Suprapubic skin (tissue), 4 donors: Measurements from ENCODE around the gene ALG14. TPM values are rescaled to one million over a fixed set of nuclear protein-coding genes. Genes with fewer than 3 reads are reported as not detected.
A peak's percentile ranks its signal among the peaks of the same experiment; 100 is the strongest.

Experiments
- DNase-seq, 2 donors: peaks; one replicate each; pipeline ENCODE4 v3.0.0-alpha.2; 2019; ENCODE audit warnings: low spot score in 2 of 2
- H3K27ac ChIP-seq: fragments of 200-600 bp; sonication (generic); one replicate; pipeline ENCODE4 v1.5.1; 2019
- H3K27me3 ChIP-seq: fragments of 200-600 bp; sonication (generic); one replicate; pipeline ENCODE4 v1.5.1; 2019
- H3K36me3 ChIP-seq: fragments of 200-600 bp; sonication (generic); one replicate; pipeline ENCODE4 v1.5.1; 2019
- H3K4me1 ChIP-seq: fragments of 200-600 bp; sonication (generic); one replicate; pipeline ENCODE4 v1.5.1; 2019
- H3K4me3 ChIP-seq: fragments of 200-600 bp; sonication (generic); one replicate; pipeline ENCODE4 v1.5.1; 2019; ENCODE audit warnings: mild to moderate bottlenecking
- H3K9me3 ChIP-seq: fragments of 200-600 bp; sonication (generic); one replicate; pipeline ENCODE4 v1.5.1; 2019
- EP300 ChIP-seq: sonication (generic); formaldehyde crosslinking; IDR thresholded peaks from one replicate; pipeline ENCODE4 v1.6.1; 2017; ENCODE audit warnings: antibody characterized with exemption
- POLR2A ChIP-seq, 2 donors: fragments of 450-650 bp; IDR thresholded peaks; one replicate each; pipeline ENCODE4 v1.6.1; 2017; ENCODE audit warnings: antibody characterized with exemption in 2 of 2, mild to moderate bottlenecking in 2 of 2, moderate library complexity in 2 of 2
- POLR2AphosphoS5 ChIP-seq, 3 donors: sonication (generic); formaldehyde crosslinking; IDR thresholded peaks; one replicate each; pipeline ENCODE4 v1.6.1; 2017; ENCODE audit warnings: antibody characterized with exemption in 3 of 3
- WGBS: methylation state at CpG from one replicate; pipeline ENCODE4 v1.1.5; 2018; 5-methylcytosine and 5-hydroxymethylcytosine counted together
- total RNA-seq, 4 donors: library from RNA; depleted of rRNA; stranded (reverse); fragments of >200 nt; gene quantifications; one replicate each; pipeline ENCODE4 v1.1.0, GENCODE V29; 2016
- TF ChIP-seq, protein P1 (sequence below), 2 donors: fragments of 200-600 bp in 1 of 2; fragments of 450-650 bp in 1 of 2; sonication (generic) in 1 of 2; IDR thresholded peaks; one replicate each; pipeline ENCODE4 v1.5.1; 2016 to 2019; ENCODE audit warnings: antibody characterized with exemption in 2 of 2, mild to moderate bottlenecking in 1 of 2, moderate library complexity in 1 of 2

Gene ALG14
- total RNA-seq, 4 donors from 2014 or later: 0.80 to 1.6 (median 1.1) TPM

DNA sequence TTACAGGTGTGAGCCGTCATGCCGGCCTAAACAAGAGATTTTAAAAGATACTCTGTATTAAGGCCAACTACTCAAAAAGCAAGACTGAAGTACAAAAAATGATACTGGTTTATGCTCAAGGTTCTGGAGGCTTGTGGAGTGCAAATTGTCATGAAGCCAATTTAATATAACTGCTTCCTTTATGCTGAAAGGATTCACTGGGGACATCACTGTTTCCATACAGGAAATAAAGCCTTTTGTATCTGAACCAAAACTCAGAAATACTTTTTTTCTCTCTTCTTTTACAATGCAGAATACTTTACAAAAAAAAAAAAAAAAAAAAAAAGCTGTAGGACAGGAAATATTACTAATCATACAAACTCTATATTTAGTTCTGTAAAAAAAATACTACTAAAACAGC, 90.4 kb downstream of the ALG14 start:
- Histone ChIP-seq H3K9me3 (no peaks in the 10 kb centered on the region), H3K4me1 (peaks cover 9% of the 10 kb centered on the region), H3K4me3 (no peak overlapping the region), H3K36me3 (no peaks in the 10 kb centered on the region), H3K27me3 (no peaks in the 10 kb centered on the region), H3K27ac (no peak overlapping the region)
- DNase-seq: no peak
- 46% methylated on average over 2 of the region's 2 CpGs for WGBS
- TF ChIP-seq POLR2AphosphoS5 (IDR thresholded peaks at IDR 0.05) (no peak), EP300 (no peak), POLR2A (IDR thresholded peaks at IDR 0.05) (no peak)
- TF ChIP-seq, protein P1, sequence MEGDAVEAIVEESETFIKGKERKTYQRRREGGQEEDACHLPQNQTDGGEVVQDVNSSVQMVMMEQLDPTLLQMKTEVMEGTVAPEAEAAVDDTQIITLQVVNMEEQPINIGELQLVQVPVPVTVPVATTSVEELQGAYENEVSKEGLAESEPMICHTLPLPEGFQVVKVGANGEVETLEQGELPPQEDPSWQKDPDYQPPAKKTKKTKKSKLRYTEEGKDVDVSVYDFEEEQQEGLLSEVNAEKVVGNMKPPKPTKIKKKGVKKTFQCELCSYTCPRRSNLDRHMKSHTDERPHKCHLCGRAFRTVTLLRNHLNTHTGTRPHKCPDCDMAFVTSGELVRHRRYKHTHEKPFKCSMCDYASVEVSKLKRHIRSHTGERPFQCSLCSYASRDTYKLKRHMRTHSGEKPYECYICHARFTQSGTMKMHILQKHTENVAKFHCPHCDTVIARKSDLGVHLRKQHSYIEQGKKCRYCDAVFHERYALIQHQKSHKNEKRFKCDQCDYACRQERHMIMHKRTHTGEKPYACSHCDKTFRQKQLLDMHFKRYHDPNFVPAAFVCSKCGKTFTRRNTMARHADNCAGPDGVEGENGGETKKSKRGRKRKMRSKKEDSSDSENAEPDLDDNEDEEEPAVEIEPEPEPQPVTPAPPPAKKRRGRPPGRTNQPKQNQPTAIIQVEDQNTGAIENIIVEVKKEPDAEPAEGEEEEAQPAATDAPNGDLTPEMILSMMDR (IDR thresholded peaks at IDR 0.05): no peak

DNA sequence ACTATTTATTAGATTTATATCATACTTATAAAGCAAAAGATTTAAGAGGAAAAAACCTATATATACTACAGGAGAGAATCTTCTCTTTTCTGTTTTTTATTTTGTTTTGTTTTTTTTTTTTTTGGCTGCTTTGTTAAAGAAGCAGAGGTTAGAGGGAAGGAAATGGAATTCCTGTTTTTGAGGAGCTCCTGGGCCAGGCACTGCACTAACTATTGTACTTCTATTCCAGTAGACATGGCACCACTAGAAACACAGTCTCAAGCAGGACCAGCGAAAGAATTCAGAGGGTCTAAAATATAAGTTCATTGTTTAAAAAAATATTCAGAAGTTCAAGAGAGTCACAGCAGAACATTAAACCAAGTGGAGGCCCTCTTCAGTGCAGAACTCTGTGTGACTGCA, 91.2 kb downstream of the ALG14 start:
- 92% methylated on average over 1 of the region's 1 CpG for WGBS
- no peaks in the 10 kb centered on the region for H3K9me3 ChIP-seq
- H3K27me3 ChIP-seq: no peaks in the 10 kb centered on the region
- H3K4me1 ChIP-seq: peaks cover 9% of the 10 kb centered on the region
- no peaks in the 10 kb centered on the region for H3K36me3 ChIP-seq
- TF ChIP-seq EP300: no peak
- TF ChIP-seq, protein P1 (IDR thresholded peaks at IDR 0.05): no peak
- no peak overlapping the region for H3K4me3 ChIP-seq
- H3K27ac ChIP-seq: no peak overlapping the region
- no peak for DNase-seq

DNA sequence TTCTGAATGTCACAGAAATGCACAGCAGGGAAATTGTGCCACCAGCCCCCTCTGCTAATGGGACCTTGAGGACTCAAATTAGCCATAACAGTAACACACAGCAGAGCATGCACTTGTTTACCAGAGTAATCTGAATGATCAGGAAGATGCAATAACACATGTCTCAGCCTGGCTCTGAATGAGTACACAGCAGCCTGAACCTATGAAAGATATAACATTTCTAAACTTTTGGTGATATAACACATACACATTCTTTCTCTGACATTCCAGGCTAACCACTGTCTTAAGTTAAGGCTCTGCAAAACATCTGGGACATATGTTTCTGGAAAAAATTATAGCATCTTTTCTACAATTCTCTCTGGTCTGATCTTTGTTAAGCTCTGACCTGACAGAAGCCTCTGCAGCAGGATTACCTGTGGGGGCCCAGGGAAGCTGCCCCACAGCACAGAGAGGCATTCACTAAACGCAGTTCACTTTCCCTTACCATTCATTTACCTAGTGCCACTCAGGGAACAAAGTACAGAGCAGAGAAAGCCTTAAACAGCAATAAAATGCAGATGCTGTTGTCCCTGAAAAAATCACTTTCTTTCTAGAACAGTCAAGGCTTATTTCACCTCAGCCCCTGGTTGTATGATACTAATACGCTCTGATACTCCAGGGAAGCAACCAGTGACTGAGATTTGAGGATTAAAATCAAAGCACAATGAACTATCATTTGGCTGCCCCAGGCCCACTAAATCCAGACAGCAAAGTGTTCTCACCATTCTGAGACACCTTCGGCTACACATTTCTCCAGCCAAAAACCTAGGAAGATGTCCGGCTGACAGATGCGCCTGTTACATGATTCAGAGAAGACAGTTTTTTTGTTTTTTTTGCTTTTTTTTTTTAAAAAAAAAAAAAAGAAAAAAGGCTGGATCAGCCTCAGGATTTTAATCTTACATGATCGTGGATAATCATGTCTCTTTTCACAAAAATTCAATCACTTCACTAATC, 91.9 kb downstream of the ALG14 start:
- 82% methylated on average over 6 of the region's 6 CpGs for WGBS

DNA sequence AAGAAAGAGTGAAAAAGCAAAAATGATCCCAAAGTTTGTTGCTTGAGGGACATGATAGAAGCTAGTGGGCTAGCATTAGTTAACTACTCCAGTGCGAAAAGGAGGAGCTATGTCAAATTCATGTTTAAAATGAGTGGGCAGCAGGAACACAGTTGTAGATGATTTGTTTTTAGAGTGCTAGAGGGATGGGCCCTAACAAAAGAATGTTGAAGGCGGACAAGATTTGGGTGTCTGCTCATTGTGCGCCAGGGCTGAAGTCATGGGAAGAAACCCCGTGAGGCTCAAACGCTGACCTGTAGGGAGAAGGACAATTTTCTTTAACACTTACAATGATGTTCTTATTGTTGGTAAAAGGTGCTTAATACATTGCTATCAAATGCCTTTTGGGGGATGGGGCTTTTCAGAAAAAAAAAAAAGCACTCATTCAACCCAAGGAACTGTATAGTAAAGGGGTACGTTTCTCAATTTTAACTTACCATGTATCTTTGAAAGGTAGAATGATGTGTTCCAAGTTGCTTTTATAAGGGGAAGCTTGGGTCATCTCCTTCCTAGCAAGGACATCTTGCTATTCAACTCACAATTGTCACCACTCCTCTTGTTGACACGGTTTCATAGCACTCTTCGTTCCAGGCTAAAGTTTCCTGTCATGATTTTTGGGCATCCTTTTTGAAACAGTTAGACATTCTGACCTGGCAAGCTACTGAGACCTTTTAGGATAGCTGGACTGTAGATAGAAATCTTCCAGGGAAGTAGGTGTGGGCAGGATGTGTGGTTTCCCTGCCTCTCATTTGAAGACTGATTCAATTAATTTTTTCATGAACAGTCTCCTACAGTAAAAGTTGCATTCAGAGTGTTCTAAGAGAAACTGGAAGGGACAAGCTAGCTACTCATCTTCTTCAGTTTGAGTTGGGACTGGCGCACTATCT, 92.8 kb downstream of the ALG14 start:
- H3K27ac ChIP-seq: peak overlapping the region; percentile 10
- H3K9me3 ChIP-seq: no peaks in the 10 kb centered on the region
- no peaks in the 10 kb centered on the region for H3K36me3 ChIP-seq
- H3K4me3 ChIP-seq: no peak overlapping the region
- 72% methylated on average over 9 of the region's 9 CpGs for WGBS
- no peak for DNase-seq
- H3K27me3 ChIP-seq: no peaks in the 10 kb centered on the region
- TF ChIP-seq POLR2A (IDR thresholded peaks at IDR 0.05) (no peak), EP300 (no peak), POLR2AphosphoS5 (IDR thresholded peaks at IDR 0.05) (no peak)
- TF ChIP-seq, protein P1 (IDR thresholded peaks at IDR 0.05): no peak
- peaks cover 9% of the 10 kb centered on the region for H3K4me1 ChIP-seq

More for the DNA sequence above, 91.9 kb downstream of the ALG14 start:
- no peak for TF ChIP-seq POLR2AphosphoS5 (IDR thresholded peaks at IDR 0.05)
- Histone ChIP-seq H3K27me3 (no peaks in the 10 kb centered on the region), H3K4me1 (peaks cover 9% of the 10 kb centered on the region), H3K4me3 (no peak overlapping the region), H3K27ac (no peak overlapping the region), H3K9me3 (no peaks in the 10 kb centered on the region), H3K36me3 (no peaks in the 10 kb centered on the region)
- DNase-seq: no peak

DNA sequence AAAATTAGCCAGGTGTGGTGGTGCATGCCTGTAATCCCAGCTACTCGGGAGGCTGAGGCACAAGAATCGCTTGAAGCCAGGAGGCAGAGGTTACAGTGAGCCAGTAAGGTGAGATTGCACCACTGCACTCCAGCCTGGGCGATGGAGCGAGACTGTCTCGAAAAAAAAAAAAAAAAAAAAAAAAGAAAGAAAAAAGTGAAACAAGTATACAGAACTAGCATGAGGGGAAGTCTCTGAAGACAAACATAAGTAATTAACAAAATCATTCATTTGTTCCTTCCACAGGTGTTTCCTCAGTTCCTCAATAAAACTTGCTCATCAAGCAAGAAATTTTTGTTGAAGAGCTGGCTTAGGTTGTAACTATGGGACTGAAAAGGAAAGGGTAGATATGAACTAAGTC, 93.6 kb downstream of the ALG14 start:
- DNase-seq: no peak
- H3K27ac ChIP-seq: no peak overlapping the region
- no peak overlapping the region for H3K4me3 ChIP-seq
- no peaks in the 10 kb centered on the region for H3K36me3 ChIP-seq
- peaks cover 16% of the 10 kb centered on the region for H3K4me1 ChIP-seq
- WGBS: 93% methylated on average over 5 of the region's 5 CpGs
- TF ChIP-seq POLR2AphosphoS5 (IDR thresholded peaks at IDR 0.05) (no peak), EP300 (no peak), POLR2A (IDR thresholded peaks at IDR 0.05) (no peak)
- no peaks in the 10 kb centered on the region for H3K27me3 ChIP-seq
- no peaks in the 10 kb centered on the region for H3K9me3 ChIP-seq

DNA sequence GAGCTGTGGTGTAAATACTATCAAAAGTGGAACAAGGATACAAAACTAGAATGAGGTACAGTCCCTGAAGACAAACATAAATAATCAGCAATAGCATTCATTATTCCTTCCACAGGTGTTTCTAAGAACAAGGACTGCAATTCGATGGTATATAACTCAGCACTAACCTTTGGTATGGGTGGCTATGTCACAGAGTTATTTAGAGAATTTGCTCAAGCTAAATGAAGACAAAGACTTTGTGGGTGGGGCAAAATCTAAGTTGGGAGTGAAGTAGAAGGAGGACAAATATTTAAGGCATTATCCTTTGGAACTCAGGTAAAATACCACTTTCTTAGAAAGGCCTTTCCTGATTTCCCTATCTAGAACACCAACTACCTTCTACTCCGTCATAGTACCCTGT, 94.3 kb downstream of the ALG14 start:
- Histone ChIP-seq H3K27me3 (no peaks in the 10 kb centered on the region), H3K4me1 (peaks cover 20% of the 10 kb centered on the region), H3K36me3 (no peaks in the 10 kb centered on the region), H3K4me3 (no peak overlapping the region), H3K9me3 (no peaks in the 10 kb centered on the region), H3K27ac (no peak overlapping the region)
- 89% methylated on average over 2 of the region's 2 CpGs for WGBS
- TF ChIP-seq, protein P1 (IDR thresholded peaks at IDR 0.05): no peak
- TF ChIP-seq POLR2A (IDR thresholded peaks at IDR 0.05) (no peak), EP300 (no peak), POLR2AphosphoS5 (IDR thresholded peaks at IDR 0.05) (no peak)
- no peak for DNase-seq
